Caki2 (cell line): ENCODE data around the gene A1CF. TPM values are rescaled to one million over a fixed set of nuclear protein-coding genes. Genes with fewer than 3 reads are reported as not detected.
"Not testable (repeated sequence)": the region's sequence is repeated elsewhere in the genome, so short reads cannot be mapped to it uniquely, and the experiment has no call there.

Experiments
- DNase-seq: peaks from one replicate; pipeline ENCODE4 v3.0.0-alpha.2; 2015; ENCODE audit warnings: low read depth
- in situ Hi-C: cut with HindIII; loops from 2 replicates; pipeline ENCODE4 v1.10.0; 2016; ENCODE audit warnings: low sequenced_read_pairs, low pct_unique_long_range_greater_than_20kb, mixed read lengths
- total RNA-seq: library from RNA; depleted of rRNA; stranded (reverse); fragments of >200 nt; shearing (Covaris generic); gene quantifications from 2 replicates; pipeline ENCODE4 v1.2.3, GENCODE V29; 2014; ENCODE audit warnings: low replicate concordance; rRNA removed

Gene A1CF, protein sequence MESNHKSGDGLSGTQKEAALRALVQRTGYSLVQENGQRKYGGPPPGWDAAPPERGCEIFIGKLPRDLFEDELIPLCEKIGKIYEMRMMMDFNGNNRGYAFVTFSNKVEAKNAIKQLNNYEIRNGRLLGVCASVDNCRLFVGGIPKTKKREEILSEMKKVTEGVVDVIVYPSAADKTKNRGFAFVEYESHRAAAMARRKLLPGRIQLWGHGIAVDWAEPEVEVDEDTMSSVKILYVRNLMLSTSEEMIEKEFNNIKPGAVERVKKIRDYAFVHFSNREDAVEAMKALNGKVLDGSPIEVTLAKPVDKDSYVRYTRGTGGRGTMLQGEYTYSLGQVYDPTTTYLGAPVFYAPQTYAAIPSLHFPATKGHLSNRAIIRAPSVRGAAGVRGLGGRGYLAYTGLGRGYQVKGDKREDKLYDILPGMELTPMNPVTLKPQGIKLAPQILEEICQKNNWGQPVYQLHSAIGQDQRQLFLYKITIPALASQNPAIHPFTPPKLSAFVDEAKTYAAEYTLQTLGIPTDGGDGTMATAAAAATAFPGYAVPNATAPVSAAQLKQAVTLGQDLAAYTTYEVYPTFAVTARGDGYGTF
- not detected in 2 replicates for total RNA-seq

DNA sequence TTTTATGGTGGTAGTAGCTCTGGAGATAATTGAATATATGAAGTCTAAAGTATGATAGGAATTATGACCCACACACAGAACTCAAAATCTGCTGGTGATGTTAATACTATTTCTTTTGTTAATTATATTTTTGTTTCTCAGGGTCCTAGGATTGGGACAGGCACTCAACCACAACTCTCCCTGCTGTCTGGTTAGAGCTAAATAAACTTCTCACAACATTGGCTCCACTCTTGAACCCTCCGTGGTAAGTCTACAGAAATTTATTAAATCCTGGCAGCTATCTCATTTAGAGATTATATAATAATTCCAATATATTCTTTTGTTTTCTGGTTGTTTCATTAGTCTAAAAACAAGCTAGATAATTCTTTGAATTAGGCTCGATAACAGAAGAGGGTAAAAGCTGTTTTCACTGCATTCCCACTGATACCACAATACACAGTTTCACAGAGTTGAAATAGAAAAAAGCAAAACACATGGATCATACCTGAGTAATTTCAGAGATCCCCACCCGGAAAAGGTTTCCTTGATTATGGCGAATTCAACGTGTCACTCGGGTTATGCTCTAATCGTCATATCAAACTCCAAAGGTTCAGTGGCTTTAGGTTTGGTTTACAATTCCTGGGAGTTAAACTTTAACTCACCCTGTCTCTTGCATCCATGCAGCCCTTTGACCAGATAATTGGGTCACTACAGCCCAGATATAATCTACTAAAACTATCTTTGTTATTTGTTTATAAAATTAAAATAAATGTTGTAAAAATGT, at the start of gene A1CF:
TSS of gene A1CF (minus strand) at position 531 of the 763 bp plus-strand sequence. CDS start 25,687 bp downstream, outside the sequence.
- no peak for DNase-seq
- in situ Hi-C loops, result no loop called here

DNA sequence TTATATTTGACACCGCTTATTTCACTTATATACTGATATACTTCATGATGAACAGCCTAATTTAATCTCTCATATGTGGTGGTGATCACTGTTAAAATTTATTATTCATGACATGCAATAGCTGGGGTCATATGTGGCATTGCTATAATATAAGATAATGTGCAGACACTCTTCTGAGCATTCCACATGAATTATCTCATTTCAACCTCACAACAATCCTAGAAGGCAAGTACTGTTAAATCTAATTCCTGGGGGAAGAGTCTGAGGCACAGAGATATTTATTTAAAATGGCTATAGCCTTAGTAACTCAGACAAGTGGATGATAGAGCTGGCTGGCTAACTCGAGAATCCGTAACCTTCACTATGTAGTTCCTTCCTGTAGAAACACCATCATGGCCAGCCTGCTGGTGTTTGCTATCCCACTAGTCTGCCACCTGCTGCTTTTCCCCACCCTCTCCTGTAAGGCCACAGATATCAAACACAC, 46.6 kb upstream of the A1CF start:
- no peak for DNase-seq
- in situ Hi-C loops, result no loop called here

DNA sequence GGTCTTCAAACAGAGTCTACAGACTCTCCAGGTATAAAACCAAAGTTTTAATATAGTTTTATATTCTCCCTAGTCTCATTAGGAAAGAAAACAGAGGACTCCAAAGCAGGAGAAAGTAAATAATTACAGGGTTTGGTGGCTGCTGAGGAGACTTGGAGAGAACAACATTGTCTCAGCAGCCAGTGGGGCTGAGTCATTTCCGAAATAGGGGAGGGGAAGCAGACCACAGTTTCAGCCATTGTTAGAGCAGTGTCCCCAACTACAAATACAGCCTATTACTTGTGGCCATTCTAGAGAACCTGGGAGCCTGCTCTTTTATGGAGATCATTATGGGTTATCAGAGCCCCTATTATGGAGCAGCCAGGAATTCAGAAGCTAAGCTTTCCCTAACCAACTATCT, 44.2 kb upstream of the A1CF start:
- in situ Hi-C loops, result no loop called here
- no peak for DNase-seq

DNA sequence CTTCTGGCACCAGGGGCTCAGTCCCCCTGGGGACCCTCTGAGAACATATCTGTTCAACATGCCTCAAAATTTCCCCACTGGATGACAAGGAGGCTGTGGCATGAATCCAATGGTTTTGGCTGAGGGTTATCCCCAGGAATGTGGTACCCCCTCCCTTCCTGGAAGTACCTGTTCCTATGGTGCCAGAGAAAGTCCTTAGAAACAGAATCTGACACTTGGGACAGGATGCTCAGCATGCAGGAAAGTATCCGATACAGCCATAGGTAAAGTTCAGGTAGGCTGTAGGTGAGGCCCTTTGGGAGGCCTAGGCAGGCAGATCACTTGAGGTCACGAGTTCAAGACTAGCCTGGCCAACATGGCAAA, 42.7 kb upstream of the A1CF start:
- in situ Hi-C loops, result no loop called here

DNA sequence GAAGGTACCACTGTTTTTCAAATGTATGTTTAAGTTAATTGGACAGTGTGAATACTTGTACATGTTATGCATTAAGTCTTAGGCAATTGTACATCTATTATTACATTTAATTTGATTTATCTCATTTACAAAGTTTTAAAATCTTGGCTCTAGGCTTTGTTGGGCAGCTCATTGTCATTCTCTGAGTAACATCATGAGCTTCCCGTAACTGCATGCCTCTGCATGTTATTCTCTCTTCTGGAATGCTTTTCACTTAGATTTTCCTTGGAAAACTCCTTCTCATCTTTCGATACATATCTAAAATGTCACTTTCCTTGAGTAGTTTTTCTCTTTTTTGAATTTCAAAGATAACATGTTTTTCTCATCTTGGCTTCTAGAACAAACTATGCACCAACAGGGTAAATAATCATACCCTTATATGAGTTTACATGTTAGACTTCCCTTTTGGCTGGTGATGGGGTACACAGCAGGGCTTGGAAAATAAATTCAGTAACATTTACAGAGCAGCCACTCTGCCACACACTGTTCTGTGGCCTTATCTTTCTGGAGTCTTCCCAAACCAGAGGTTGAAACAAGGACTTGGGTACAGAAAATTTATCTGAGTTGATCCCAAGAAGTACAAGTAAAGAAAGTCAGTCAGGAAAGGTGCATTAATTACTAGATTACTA, 42.2 kb upstream of the A1CF start:
- in situ Hi-C loops, result no loop called here
- DNase-seq, result no peak

More for the DNA sequence above, 42.7 kb upstream of the A1CF start:
- no peak for DNase-seq

DNA sequence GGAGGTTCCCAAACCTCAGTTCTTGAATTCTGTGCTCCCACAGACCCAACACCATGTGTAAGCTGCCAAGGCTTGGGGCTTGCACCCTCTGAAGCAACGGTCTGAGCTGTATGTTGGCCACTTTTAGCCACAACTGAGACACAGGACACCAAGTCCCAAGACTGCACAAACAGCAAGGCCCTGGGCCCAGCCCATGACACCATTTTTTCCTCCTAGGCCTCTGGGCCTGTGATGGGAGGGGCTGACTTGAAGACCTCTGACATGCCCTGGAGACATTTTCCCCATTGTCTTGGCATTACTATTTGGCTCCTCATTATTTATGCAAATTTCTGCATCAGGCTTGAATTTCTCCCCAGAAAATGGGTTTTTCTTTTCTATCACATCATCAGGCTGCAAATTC, 38.0 kb upstream of the A1CF start:
- in situ Hi-C loops, DNase-seq: not testable (repeated sequence)

DNA sequence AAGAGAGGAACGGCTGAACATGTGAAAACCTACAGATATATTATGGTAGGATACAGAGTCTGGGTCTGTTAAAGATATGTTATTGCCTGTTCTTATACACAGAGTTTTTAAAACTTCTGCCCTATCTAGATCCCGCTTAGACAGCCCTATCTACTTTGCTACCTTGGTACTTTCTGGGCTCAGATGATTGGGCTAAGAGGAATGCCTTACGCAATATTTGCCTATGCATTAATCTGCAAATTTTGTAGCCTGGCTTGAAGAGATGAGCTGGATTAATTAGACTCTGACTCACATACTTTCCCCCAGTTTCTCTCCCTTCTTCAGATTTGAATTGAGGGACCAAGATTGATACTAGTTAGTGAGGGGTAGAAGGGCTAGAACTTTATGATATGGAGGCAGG, 33.6 kb upstream of the A1CF start:
- in situ Hi-C loops, result no loop called here
- DNase-seq, result no peak

DNA sequence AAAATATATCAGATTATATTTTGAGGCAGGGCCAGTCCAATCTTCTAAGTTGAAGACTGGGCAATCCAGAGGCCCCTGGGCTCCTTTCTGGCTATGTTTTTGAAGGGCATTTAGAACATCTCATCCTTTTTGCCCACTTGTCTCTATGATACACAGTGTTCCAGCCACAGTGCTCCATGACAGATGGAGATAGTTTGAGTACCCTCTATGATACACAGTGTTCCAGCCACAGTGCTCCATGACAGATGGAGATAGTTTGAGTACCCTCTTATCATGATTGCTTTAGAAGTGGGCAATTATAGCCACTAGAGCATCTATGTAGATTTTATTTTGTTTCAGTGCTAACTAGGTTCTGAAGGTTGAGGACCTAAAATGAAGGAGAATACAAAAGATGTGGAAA, 33.1 kb upstream of the A1CF start:
- in situ Hi-C loops, result no loop called here

DNA sequence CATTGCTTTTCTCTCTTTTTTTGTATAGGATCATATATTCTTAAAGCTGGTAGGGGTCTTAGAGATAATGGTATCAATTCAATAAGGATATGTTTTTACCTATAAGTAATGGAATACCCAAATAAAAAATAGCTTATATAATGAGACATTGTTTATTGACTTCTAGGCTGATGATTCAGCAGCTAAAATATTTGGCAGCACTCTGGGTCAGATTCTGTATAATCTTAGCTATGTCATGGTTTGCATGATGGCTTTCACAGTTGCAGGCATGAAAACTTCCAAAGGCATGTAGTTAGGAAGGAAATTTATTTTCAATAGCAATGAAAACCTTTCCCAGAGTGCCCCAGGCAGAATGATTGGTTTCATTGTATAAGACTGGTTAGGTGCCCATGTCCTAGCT, 32.1 kb upstream of the A1CF start:
- DNase-seq, result no peak
- in situ Hi-C loops, result no loop called here

More for the DNA sequence above, 33.1 kb upstream of the A1CF start:
- DNase-seq, result no peak

DNA sequence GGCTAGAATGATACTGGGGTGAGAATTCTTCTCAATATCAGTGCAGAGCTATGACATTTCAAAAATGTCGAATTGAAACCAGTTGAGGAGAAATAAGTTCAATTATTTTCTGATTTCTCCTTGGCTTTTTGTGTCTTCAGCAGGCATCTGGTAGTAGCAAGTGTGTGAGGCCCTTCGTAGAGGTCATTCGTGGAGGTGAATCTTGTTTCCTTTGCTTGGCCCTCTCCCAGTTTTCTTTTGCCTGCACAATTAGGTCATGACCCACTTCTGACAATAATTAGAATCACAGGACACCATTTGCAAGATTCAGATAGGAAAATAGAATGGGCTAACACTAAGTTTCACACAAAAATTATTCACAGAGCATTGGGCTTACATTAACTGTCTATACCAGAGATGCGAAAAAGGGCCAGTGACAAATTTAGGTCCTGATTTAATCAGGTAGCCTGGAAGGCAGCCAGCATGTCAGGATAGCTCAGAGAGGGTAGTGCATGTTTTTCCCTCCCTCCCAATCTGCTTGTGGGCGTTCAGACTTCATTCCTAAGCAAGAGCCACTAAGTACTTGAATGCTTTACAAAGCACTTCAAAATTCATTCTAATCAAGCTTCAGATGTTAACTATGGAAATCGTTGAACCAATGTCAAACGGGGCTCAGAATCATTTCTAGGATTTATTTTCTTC, 24.0 kb upstream of the A1CF start:
- DNase-seq, result no peak
- in situ Hi-C loops, result no loop called here

DNA sequence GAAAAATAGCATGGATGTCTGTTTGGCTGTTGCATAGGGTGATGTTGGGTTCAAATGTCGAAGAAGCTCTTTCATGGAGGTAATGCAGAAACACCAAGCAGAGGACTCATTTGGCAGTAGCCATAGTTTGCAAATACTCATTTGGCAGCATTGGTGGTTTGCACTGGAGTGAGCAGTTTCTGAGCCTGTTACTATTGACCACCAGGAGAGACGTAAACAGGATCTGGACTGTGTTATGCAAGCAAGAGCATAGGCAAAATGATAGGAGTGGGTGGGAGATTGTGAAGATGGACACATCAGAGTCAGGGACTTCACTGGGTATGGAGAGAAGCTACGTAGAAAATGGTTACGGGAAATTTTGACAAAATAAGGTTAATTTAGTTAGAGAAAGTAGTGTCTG, 22.9 kb upstream of the A1CF start:
- DNase-seq, result no peak
- in situ Hi-C loops, result no loop called here

DNA sequence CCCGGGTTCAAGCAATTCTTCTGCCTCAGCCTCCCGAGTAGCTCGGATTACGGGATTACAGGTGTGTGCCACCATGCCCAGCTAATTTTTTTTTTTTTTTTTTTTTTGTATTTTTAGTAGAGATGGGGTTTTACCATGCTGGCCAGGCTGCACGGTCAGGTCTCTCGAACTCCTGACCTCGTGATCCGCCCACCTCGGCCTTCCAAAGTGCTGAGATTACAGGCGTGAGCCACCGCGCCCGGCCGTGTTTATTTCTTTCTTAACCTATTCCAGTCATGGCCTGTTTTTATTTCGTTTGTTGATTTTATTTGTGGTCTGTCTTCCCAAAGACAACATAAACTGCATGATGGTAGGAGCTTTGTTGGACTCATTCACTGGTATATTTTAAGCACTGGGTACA, 20.4 kb upstream of the A1CF start:
- in situ Hi-C loops, result not testable (repeated sequence)

DNA sequence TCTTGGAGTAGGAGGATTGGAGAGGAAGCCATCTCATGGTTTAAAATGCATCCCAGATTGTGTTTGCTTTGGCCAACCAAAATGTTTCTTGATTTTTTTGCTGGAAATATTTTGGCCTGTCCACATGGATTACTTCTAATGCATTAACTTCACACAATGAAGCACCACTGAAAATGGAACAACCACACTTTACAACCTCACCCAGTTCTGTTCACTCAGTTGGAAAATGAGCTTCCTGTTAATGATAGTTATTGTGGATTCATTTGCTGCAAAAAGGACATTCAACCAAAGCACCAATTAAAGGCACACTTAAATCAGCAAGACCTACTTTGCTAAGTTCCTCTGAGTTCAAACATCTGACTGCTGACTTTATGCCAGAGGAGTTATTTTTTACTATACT, 11.3 kb upstream of the A1CF start:
- DNase-seq, result no peak
- in situ Hi-C loops, result no loop called here

More for the DNA sequence above, 20.4 kb upstream of the A1CF start:
- not testable (repeated sequence) for DNase-seq

DNA sequence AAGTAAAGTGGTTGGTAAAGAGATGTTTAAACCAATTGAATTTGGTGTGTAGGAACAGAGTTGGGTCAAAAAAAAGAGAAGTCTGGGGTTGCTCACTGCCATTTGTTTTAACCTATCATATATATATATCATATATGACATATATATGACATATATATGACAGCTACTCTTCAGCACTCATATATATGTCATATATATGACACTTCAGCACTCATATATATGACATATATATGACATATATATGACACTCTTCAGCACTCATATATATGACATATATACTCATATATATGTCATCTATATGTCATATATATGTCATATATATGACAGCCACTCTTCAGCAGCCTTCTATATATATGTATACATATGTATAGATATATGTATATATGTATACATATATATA, 8.9 kb upstream of the A1CF start:
- in situ Hi-C loops, result no loop called here

DNA sequence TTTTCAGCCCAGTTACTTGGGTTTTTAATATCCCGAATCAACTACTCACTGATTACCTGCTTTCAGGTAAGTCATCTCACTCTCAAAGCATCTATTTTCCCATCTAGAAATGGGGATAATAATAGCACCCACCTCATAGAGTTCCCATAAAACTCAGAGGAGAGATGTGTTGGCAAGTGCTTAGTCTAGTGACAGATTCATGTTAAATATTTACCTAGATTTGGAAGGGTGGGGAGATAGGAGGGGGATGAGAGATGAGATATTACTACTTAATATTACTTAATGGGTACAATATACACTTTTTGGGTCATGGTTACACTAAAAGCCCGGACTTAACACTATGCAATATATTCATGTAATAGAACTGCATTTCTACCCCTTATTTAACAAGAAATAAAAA, 7.0 kb upstream of the A1CF start:
- in situ Hi-C loops, result no loop called here
- DNase-seq, result no peak

More for the DNA sequence above, 8.9 kb upstream of the A1CF start:
- no peak for DNase-seq

DNA sequence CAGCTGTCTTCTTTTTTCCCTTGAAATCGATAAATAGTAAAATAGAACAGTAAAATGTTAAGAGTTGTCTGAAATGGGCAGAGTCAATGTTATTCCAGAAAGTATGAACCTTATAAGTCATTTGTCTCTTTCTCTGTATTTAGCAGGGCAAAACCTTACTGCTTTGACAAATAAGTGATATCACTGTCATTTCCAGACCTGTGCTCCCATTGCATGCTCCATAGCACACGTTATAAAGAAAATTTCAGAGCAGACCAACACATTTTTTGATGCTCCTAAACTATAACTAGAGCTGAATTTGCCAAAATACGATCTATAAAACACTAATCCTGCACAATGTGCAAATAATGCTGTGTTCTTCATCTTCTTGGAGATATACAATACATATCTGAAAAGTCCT, 1.1 kb downstream of the A1CF start:
- DNase-seq, result no peak
- in situ Hi-C loops, result no loop called here

DNA sequence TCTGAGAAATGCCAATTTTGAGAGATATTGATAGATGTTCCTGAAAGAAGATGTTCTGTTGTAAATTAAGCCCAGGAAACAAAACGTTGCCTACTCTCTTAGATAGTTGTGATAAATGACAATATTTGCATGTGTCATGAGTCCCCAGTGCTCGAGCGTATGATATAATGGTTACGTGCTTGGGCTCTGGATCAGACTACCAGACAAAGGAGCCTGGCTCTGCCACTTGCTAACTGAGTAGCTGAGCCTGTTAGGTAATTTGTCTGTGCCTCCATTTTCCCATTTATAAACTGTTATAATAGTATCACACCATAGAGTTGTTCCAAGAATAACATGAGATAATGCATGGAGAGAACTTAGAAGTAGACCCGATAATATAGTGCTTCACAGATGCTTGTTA, 1.8 kb downstream of the A1CF start:
- DNase-seq, result no peak
- in situ Hi-C loops, result no loop called here

DNA sequence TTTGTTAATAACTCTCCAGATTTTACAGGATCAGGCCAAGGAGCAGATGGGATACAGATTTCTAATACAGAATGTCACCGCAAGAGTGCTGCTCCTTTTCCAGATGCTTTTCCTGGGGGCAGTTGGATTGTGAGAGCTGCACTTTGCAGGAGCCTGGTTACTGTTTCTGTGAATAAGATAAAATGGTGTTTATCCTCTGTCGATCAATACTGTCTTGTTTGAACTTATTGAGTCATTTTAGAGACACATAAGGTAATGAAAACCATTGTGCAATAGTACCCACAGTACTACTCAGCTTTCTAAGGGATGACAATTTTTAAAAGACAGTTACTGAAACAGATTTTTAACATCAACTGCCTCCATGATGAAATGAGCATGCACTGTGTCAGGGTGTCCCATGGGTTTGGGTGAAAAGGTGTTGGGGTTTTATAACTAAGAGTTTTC, 2.9 kb downstream of the A1CF start:
- in situ Hi-C loops, result no loop called here

More for the DNA sequence above, 2.9 kb downstream of the A1CF start:
- no peak for DNase-seq
